HepG2 (cell line): ENCODE data around the gene PPP2R5D. TPM values are rescaled to one million over a fixed set of nuclear protein-coding genes. Genes with fewer than 3 reads are reported as not detected.

Experiments used
- BRD4 ChIP-seq: sonication (generic); formaldehyde crosslinking; IDR thresholded peaks from 2 replicates; pipeline ENCODE4 v1.4.0; 2020; ENCODE audit warnings: missing genetic modification reagents
- CBX1 ChIP-seq: IDR thresholded peaks from one replicate; pipeline ENCODE4 v1.6.1; 2016; ENCODE audit warnings: antibody characterized with exemption, low read depth
- CBX5 ChIP-seq: sonication (generic); formaldehyde crosslinking; IDR thresholded peaks from 2 replicates; pipeline ENCODE4 v1.4.0; 2020; ENCODE audit warnings: missing genetic modification reagents, borderline replicate concordance
- ERF ChIP-seq: IDR thresholded peaks from 2 replicates; pipeline ENCODE4 v1.6.1; 2018; ENCODE audit warnings: missing biosample characterization, missing genetic modification reagents
- FOXK2 ChIP-seq: fragments of 450-650 bp; IDR thresholded peaks from 2 replicates; pipeline ENCODE4 v1.6.1; 2016
- HNRNPH1 ChIP-seq: fragments of 200-400 bp; formaldehyde crosslinking; optimal IDR thresholded peaks from 2 replicates; pipeline ENCODE3; 2017; ENCODE audit warnings: mild to moderate bottlenecking, low read depth, low read length
- KDM6A ChIP-seq: IDR thresholded peaks from 2 replicates; pipeline ENCODE4 v1.6.1; 2016; ENCODE audit warnings: low read depth
- NBN ChIP-seq: fragments of 450-650 bp; conservative IDR thresholded peaks from 2 replicates; pipeline ENCODE4 v1.6.1; 2017
- NR2C2 ChIP-seq: sonication (generic); formaldehyde crosslinking; IDR thresholded peaks from 2 replicates; pipeline ENCODE4 v1.4.0; 2020; ENCODE audit warnings: missing genetic modification reagents, mild to moderate bottlenecking, moderate library complexity, borderline replicate concordance
- PCBP2 ChIP-seq: fragments of 200-400 bp; formaldehyde crosslinking; optimal IDR thresholded peaks from 2 replicates; pipeline ENCODE3; 2018; ENCODE audit warnings: low read length, low read depth; ENCODE audit not compliant: poor library complexity, severe bottlenecking
- REXO4 ChIP-seq: sonication (generic); formaldehyde crosslinking; IDR thresholded peaks from 2 replicates; pipeline ENCODE4 v1.8.0; 2022; ENCODE audit warnings: missing genetic modification reagents, mild to moderate bottlenecking, borderline replicate concordance
- SIX4 ChIP-seq: sonication (generic); formaldehyde crosslinking; IDR thresholded peaks from 2 replicates; pipeline ENCODE4 v1.4.0; 2020; ENCODE audit warnings: missing genetic modification reagents
- ZNF260 ChIP-seq: sonication (generic); formaldehyde crosslinking; IDR thresholded peaks from 2 replicates; pipeline ENCODE4 v1.4.0; 2020; ENCODE audit warnings: missing genetic modification reagents, low read depth, mild to moderate bottlenecking, borderline replicate concordance
- ZNF570 ChIP-seq: sonication (generic); formaldehyde crosslinking; IDR thresholded peaks from 2 replicates; pipeline ENCODE4 v1.4.0; 2020; ENCODE audit warnings: mild to moderate bottlenecking, missing genetic modification reagents, borderline replicate concordance
- ZNF615 ChIP-seq: sonication (generic); formaldehyde crosslinking; IDR thresholded peaks from 2 replicates; pipeline ENCODE4 v1.5.0; 2020; ENCODE audit warnings: mild to moderate bottlenecking, missing genetic modification reagents, borderline replicate concordance
- polyA plus RNA-seq, 8 experiments: library from polyadenylated mRNA; depleted of rRNA in 3 of 8; stranded (reverse) in 7 of 8; unstranded in 1 of 8; fragments of >200 nt; fragmentation: Illumina TruSeq in 4 of 8; extraction: Trizol in 4 of 8; gene quantifications; 2 replicates each; pipeline versions ENCODE4 v1.2.1 to v1.2.3, GENCODE V29; 2011 to 2016; ENCODE audit warnings: low read depth in 4 of 8, missing spikeins in 1 of 8, mixed read lengths in 1 of 8; ENCODE audit not compliant: insufficient read depth in 1 of 8
- total RNA-seq, 5 experiments: library from RNA; depleted of rRNA; stranded (reverse); fragments of >200 nt; fragmentation: Illumina TruSeq; extraction: Trizol; gene quantifications; 2 replicates each; pipeline ENCODE4 v1.2.3, GENCODE V29; 2016; ENCODE audit warnings: low read depth in 1 of 5
- TF ChIP-seq, protein P1 (sequence below): sonication (generic); formaldehyde crosslinking; IDR thresholded peaks from 2 replicates; pipeline ENCODE4 v1.8.0; 2022; ENCODE audit warnings: mild to moderate bottlenecking, missing genetic modification reagents, borderline replicate concordance
- TF ChIP-seq, protein P2 (sequence below): sonication (generic); formaldehyde crosslinking; conservative IDR thresholded peaks from 2 replicates; pipeline ENCODE4 v1.8.0; 2022; ENCODE audit warnings: mild to moderate bottlenecking, moderate library complexity, missing genetic modification reagents
- TF ChIP-seq, protein P3 (sequence below): IDR thresholded peaks from 2 replicates; pipeline ENCODE4 v1.6.1; 2016; ENCODE audit warnings: low read depth, missing genetic modification reagents, missing compliant biosample characterization
- TF ChIP-seq, protein P4 (sequence below): sonication (generic); formaldehyde crosslinking; IDR thresholded peaks from 2 replicates; pipeline ENCODE4 v1.5.0; 2020; ENCODE audit warnings: mild to moderate bottlenecking, missing genetic modification reagents, borderline replicate concordance

The PPP2R5D gene
- total and polyA plus RNA-seq, 2 of the 13 experiments (the other 11 are each of a cell fraction or from before 2014, with no cell fraction given) = 53.7 to 60.4 TPM

DNA sequence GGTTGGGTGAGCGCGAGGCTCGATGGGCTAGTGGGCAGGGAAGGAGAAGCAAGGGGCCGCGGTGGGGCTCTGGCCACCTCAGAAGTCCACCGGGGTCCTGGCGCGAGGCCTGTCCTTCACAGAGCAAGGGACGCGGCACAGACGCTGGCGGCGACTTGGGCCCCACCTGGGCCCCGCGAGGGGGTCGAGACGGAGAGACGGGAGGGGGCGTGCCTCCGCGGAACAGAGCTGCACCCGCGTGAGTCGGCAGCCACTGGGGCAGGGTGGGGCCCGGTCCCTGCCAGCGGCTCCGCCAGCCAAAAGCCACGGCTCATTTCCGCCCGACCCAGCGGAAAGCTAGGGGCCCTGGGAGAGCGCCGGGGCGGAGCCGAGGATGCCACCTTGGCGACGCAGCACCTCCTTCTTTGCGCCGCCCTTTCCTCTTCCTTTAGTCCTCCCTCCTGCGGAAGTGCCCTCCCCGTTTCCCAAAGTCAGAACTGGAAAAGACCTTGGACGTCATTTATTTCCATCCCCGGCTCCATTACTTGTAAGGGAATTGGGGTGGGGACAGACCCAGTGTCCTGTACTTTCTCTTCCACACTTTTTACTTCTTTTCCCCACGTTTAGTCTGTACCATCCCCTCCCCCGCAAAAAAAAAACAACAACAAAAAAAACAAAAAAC is 69.3 kb downstream of the PPP2R5D start, which contains the start of gene CUL7 (continued):
- TF ChIP-seq, protein P1, sequence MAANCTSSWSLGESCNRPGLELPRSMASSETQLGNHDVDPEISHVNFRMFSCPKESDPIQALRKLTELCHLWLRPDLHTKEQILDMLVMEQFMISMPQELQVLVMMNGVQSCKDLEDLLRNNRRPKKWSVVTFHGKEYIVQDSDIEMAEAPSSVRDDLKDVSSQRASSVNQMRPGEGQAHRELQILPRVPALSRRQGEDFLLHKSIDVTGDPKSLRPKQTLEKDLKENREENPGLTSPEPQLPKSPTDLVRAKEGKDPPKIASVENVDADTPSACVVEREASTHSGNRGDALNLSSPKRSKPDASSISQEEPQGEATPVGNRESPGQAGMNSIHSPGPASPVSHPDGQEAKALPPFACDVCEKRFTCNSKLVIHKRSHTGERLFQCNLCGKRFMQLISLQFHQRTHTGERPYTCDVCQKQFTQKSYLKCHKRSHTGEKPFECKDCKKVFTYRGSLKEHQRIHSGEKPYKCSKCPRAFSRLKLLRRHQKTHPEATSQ = peak; percentile 87; the same call in 1 of the 2 replicates
- TF ChIP-seq CBX5 = peak; percentile 84; the same call in 1 of the 2 replicates
- TF ChIP-seq ZNF570 = no peak
- TF ChIP-seq KDM6A (CRISPR knock-in tag) = peak; percentile 43; the same call in 1 of the 2 replicates
- peak; percentile 72 for TF ChIP-seq NR2C2 (CRISPR knock-in tag)
- TF ChIP-seq FOXK2 = no peak
- TF ChIP-seq BRD4 (CRISPR knock-in tag) = peak; percentile 93; the same call in 1 of the 2 replicates
- TF ChIP-seq CBX1 = peak; percentile 84
- peak; percentile 84 for TF ChIP-seq SIX4 (CRISPR knock-in tag)
- TF ChIP-seq, protein P2, sequence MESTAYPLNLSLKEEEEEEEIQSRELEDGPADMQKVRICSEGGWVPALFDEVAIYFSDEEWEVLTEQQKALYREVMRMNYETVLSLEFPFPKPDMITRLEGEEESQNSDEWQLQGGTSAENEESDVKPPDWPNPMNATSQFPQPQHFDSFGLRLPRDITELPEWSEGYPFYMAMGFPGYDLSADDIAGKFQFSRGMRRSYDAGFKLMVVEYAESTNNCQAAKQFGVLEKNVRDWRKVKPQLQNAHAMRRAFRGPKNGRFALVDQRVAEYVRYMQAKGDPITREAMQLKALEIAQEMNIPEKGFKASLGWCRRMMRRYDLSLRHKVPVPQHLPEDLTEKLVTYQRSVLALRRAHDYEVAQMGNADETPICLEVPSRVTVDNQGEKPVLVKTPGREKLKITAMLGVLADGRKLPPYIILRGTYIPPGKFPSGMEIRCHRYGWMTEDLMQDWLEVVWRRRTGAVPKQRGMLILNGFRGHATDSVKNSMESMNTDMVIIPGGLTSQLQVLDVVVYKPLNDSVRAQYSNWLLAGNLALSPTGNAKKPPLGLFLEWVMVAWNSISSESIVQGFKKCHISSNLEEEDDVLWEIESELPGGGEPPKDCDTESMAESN (CRISPR knock-in tag) = peak; percentile 93
- TF ChIP-seq, protein P3, sequence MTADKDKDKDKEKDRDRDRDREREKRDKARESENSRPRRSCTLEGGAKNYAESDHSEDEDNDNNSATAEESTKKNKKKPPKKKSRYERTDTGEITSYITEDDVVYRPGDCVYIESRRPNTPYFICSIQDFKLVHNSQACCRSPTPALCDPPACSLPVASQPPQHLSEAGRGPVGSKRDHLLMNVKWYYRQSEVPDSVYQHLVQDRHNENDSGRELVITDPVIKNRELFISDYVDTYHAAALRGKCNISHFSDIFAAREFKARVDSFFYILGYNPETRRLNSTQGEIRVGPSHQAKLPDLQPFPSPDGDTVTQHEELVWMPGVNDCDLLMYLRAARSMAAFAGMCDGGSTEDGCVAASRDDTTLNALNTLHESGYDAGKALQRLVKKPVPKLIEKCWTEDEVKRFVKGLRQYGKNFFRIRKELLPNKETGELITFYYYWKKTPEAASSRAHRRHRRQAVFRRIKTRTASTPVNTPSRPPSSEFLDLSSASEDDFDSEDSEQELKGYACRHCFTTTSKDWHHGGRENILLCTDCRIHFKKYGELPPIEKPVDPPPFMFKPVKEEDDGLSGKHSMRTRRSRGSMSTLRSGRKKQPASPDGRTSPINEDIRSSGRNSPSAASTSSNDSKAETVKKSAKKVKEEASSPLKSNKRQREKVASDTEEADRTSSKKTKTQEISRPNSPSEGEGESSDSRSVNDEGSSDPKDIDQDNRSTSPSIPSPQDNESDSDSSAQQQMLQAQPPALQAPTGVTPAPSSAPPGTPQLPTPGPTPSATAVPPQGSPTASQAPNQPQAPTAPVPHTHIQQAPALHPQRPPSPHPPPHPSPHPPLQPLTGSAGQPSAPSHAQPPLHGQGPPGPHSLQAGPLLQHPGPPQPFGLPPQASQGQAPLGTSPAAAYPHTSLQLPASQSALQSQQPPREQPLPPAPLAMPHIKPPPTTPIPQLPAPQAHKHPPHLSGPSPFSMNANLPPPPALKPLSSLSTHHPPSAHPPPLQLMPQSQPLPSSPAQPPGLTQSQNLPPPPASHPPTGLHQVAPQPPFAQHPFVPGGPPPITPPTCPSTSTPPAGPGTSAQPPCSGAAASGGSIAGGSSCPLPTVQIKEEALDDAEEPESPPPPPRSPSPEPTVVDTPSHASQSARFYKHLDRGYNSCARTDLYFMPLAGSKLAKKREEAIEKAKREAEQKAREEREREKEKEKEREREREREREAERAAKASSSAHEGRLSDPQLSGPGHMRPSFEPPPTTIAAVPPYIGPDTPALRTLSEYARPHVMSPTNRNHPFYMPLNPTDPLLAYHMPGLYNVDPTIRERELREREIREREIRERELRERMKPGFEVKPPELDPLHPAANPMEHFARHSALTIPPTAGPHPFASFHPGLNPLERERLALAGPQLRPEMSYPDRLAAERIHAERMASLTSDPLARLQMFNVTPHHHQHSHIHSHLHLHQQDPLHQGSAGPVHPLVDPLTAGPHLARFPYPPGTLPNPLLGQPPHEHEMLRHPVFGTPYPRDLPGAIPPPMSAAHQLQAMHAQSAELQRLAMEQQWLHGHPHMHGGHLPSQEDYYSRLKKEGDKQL (CRISPR knock-in tag) = no peak; the same call in 1 of the 2 replicates
- no peak for TF ChIP-seq ZNF260
- peak; percentile 76 for TF ChIP-seq HNRNPH1
- TF ChIP-seq, protein P4, sequence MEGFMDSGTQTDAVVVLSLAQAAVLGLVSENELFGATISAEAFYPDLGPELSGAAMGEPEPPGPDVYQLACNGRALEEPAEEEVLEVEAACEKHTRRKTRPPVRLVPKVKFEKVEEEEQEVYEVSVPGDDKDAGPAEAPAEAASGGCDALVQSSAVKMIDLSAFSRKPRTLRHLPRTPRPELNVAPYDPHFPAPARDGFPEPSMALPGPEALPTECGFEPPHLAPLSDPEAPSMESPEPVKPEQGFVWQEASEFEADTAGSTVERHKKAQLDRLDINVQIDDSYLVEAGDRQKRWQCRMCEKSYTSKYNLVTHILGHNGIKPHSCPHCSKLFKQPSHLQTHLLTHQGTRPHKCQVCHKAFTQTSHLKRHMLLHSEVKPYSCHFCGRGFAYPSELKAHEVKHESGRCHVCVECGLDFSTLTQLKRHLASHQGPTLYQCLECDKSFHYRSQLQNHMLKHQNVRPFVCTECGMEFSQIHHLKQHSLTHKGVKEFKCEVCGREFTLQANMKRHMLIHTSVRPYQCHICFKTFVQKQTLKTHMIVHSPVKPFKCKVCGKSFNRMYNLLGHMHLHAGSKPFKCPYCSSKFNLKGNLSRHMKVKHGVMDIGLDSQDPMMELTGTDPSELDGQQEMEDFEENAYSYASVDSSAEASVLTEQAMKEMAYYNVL (CRISPR knock-in tag) = peak; percentile 83
- TF ChIP-seq REXO4 (CRISPR knock-in tag) = 0 out of 2 replicates have a peak, but pooled peaks have one; percentile 72
- TF ChIP-seq ERF = peak; percentile 91
- TF ChIP-seq PCBP2 = no peak
- TF ChIP-seq ZNF615 (CRISPR knock-in tag) = peak; percentile 79
- TF ChIP-seq NBN = no peak
